ENCODE measurements around the gene INPP5A. TPM values are rescaled to one million over a fixed set of nuclear protein-coding genes. Genes with fewer than 3 reads are reported as not detected.

Gene INPP5A
- total and polyA plus RNA-seq, 2 of the 13 experiments (the other 11 are each of a cell fraction or from before 2014, with no cell fraction given), result 17.5 to 37.9 TPM

DNA sequence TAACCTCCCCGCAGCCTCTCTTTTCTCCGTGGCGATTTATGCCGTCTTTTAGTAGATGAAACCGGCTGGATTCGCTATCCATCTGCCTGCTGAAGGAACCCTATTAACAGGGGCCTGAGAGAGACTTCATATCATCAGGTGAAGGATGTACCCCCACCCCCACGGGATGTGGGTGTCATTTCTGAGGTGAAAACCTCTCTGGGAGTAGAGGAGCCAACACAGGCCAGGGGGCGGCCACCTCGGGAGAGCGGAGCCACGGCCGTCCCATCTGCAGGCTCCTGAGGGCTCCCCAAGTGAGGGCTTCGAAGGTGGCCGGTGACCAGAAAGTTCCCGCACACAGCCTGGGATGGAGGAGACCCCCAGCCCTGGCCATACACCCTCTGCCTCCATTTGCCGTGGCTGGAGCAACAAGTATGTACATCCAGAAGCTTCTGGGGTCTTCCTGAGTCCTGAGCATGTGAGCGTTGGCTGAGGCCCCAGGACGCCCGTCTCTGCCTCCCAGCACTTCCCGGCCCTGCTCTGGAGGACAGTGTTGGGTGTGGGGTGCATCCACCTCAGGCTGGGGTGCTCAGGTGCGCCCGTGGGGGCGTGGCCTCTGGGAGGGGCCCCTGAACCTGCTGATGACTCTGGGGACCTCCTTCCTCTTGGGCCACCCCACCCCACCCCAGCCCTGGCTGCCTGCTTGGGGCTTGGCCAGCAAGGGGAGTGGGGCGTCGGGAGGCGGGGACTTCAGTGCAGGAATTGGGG is 163.7 kb downstream of the INPP5A start (continued):
- TF ChIP-seq CHD2 (IDR thresholded peaks at IDR 0.05; ENCODE audit: low read depth, low read length) (no peak), SCMH1 (CRISPR knock-in tag; IDR thresholded peaks at IDR 0.05; ENCODE audit: borderline replicate concordance) (no peak), ADNP (CRISPR knock-in tag; IDR thresholded peaks at IDR 0.05) (no peak), PAWR (CRISPR knock-in tag; IDR thresholded peaks at IDR 0.05; ENCODE audit: borderline replicate concordance) (no peak), SNAPC2 (CRISPR knock-in tag; IDR thresholded peaks at IDR 0.05) (no peak), FOXO1 (CRISPR knock-in tag; IDR thresholded peaks at IDR 0.05) (no peak), ZNF709 (CRISPR knock-in tag; IDR thresholded peaks at IDR 0.05) (no peak), MXD4 (CRISPR knock-in tag; IDR thresholded peaks at IDR 0.05) (no peak), NBN (conservative IDR thresholded peaks at IDR 0.05) (no peak)
- TF ChIP-seq, protein P1, sequence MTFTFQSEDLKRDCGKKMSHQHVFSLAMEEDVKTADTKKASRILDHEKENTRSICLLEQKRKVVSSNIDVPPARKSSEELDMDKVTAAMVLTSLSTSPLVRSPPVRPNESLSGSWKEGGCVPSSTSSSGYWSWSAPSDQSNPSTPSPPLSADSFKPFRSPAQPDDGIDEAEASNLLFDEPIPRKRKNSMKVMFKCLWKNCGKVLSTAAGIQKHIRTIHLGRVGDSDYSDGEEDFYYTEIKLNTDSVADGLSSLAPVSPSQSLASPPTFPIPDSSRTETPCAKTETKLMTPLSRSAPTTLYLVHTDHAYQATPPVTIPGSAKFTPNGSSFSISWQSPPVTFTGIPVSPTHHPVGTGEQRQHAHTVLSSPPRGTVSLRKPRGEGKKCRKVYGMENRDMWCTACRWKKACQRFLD (CRISPR knock-in tag; IDR thresholded peaks at IDR 0.05; ENCODE audit: borderline replicate concordance), result no peak

DNA sequence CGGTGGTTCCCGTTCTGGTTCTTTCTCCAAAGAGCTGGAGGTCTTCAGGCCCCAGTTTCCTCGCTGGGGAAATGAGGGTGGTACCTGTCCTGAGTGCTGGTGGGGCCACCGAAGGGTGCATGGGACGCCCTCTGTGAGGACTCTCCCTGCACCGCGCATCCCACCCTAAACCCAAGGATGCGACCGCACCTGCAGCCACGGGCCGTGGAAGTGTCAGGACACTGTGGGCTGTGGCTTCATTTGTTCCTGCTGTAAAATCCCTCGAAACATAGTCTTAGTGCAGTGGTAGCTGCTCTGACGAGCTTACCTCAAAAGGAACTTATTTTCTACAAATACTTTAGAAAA is 164.2 kb downstream of the INPP5A start:
- peaks cover 11% of the 10 kb centered on the region; the same call in 1 of the 2 replicates for H3K9me3 ChIP-seq (ENCODE audit: low read length)
- H3K4me3 ChIP-seq (replicated peaks in 1 of 3; ENCODE audit: insufficient read depth in 1 of 3, low read depth in 2 of 3, low read length in 3 of 3), result no peak overlapping the region
- over 99% methylated on average over 10 of the region's 13 CpGs for WGBS (ENCODE audit: low lambda C conversion rate)
- CTCF ChIA-PET (ENCODE audit: low intra/inter-chr PET ratio, low total read pairs), result no interaction called here
- H3K27ac ChIP-seq (ENCODE audit: extremely low read length, insufficient read depth, low read length), result no peak overlapping the region
- H4K20me1 ChIP-seq (ENCODE audit: insufficient read depth, low read length), result no peaks in the 10 kb centered on the region
- ATAC-seq, result no peak
- FAIRE-seq, result no peak
- no peaks in the 10 kb centered on the region for H3K79me2 ChIP-seq (ENCODE audit: insufficient read depth, low read length)
- peaks cover 5% of the 10 kb centered on the region in 2 experiments; a peak in 2 of 5 replicates for H3K36me3 ChIP-seq (replicated peaks in 1 of 2; ENCODE audit: control insufficient read depth in 1 of 2, insufficient read depth in 2 of 2, low read length in 2 of 2)
- no peaks in the 10 kb centered on the region for H3K27me3 ChIP-seq (ENCODE audit: control insufficient read depth in 1 of 2, insufficient read depth in 2 of 2, low read length in 2 of 2)
- H2AFZ ChIP-seq (ENCODE audit: low read length), result no peak overlapping the region
- POLR2A ChIA-PET, result no interaction called here
- no peak for DNase-seq (ENCODE audit: low spot score)
- H3K4me2 ChIP-seq (ENCODE audit: low read depth, low read length), result no peak overlapping the region
- no TSS peak for BruUV-seq (replicated peaks)
- H3K4me1 ChIP-seq (ENCODE audit: insufficient read depth, low read length), result no peaks in the 10 kb centered on the region
- intact Hi-C loops (cut with micrococcal nuclease; ENCODE audit: unreplicated experiment), result no loop called here
- in situ Hi-C loops (cut with HindIII; ENCODE audit: extremely low pct_ligation_motif_present, low pct_unique_long_range_greater_than_20kb), result no loop called here
- H3K9ac ChIP-seq (ENCODE audit: insufficient read depth, low read depth, low read length), result no peak overlapping the region
- no peak for TF ChIP-seq NR2F2 (IDR thresholded peaks at IDR 0.05; ENCODE audit: borderline replicate concordance, low read depth)
- TF ChIP-seq, protein P2, sequence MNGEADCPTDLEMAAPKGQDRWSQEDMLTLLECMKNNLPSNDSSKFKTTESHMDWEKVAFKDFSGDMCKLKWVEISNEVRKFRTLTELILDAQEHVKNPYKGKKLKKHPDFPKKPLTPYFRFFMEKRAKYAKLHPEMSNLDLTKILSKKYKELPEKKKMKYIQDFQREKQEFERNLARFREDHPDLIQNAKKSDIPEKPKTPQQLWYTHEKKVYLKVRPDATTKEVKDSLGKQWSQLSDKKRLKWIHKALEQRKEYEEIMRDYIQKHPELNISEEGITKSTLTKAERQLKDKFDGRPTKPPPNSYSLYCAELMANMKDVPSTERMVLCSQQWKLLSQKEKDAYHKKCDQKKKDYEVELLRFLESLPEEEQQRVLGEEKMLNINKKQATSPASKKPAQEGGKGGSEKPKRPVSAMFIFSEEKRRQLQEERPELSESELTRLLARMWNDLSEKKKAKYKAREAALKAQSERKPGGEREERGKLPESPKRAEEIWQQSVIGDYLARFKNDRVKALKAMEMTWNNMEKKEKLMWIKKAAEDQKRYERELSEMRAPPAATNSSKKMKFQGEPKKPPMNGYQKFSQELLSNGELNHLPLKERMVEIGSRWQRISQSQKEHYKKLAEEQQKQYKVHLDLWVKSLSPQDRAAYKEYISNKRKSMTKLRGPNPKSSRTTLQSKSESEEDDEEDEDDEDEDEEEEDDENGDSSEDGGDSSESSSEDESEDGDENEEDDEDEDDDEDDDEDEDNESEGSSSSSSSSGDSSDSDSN (CRISPR knock-in tag; IDR thresholded peaks at IDR 0.05), result no peak
- no peak for TF ChIP-seq ZNF878 (CRISPR knock-in tag; IDR thresholded peaks at IDR 0.05)
- TF ChIP-seq, protein P3, sequence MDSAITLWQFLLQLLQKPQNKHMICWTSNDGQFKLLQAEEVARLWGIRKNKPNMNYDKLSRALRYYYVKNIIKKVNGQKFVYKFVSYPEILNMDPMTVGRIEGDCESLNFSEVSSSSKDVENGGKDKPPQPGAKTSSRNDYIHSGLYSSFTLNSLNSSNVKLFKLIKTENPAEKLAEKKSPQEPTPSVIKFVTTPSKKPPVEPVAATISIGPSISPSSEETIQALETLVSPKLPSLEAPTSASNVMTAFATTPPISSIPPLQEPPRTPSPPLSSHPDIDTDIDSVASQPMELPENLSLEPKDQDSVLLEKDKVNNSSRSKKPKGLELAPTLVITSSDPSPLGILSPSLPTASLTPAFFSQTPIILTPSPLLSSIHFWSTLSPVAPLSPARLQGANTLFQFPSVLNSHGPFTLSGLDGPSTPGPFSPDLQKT (CRISPR knock-in tag; IDR thresholded peaks at IDR 0.05; ENCODE audit: borderline replicate concordance), result no peak
- no peak for TF ChIP-seq ZBTB8A (CRISPR knock-in tag; IDR thresholded peaks at IDR 0.05; ENCODE audit: borderline replicate concordance, low read depth)
- no peak for TF ChIP-seq KLF13 (CRISPR knock-in tag; IDR thresholded peaks at IDR 0.05)
- no peak for TF ChIP-seq SP4 (CRISPR knock-in tag; IDR thresholded peaks at IDR 0.05)
- TF ChIP-seq, protein P4, sequence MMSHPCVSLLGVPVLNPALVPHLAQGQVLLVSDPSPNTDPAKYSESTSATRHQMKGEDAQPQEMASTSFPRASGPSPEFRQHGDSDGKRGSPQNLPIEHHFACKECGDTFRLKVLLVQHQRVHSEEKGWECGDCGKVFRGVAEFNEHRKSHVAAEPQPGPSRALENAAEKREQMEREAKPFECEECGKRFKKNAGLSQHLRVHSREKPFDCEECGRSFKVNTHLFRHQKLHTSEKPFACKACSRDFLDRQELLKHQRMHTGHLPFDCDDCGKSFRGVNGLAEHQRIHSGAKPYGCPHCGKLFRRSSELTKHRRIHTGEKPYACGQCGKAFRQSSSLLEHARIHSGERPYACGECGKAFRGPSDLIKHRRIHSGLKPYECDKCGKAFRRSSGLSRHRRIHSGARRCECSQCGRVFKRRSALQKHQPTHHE (CRISPR knock-in tag; IDR thresholded peaks at IDR 0.05; ENCODE audit: borderline replicate concordance), result no peak
- TF ChIP-seq HDAC1 (CRISPR knock-in tag; IDR thresholded peaks at IDR 0.05), result no peak

All from HepG2 (cell line).